Activated T-cell treated with anti-CD3 and anti-CD28 coated beads for 24 hours (primary cell): ENCODE data around the gene CD300LB.
"Not testable (repeated sequence)": the region's sequence is repeated elsewhere in the genome, so short reads cannot be mapped to it uniquely, and the experiment has no call there.

Source experiments
- DNase-seq: peaks from one replicate; pipeline ENCODE4 v3.0.0-alpha.2; 2020; ENCODE audit warnings: low read depth

Gene CD300LB

GRCh38 chr17:74524653-74525464, 6.4 kb downstream of the CD300LB start:
- no peak for DNase-seq

GRCh38 chr17:74523308-74523707, 8.0 kb downstream of the CD300LB start:
- DNase-seq, result no peak

GRCh38 chr17:74522381-74523105, 8.7 kb downstream of the CD300LB start:
- DNase-seq, result no peak

- no peak for DNase-seq
Observed at GRCh38 chr17:74521701-74522201, 9.5 kb downstream of the CD300LB start.

- no peak for DNase-seq
Observed at GRCh38 chr17:74520790-74521480, 10.3 kb downstream of the CD300LB start.

GRCh38 chr17:74520016-74520434, 11.2 kb downstream of the CD300LB start:
- DNase-seq, result no peak

GRCh38 chr17:74518413-74518981, 12.8 kb downstream of the CD300LB start:
- not testable (repeated sequence) for DNase-seq

GRCh38 chr17:74516561-74517328, 14.5 kb downstream of the CD300LB start:
- DNase-seq, result no peak

GRCh38 chr17:74515941-74516340, 15.3 kb downstream of the CD300LB start:
- no peak for DNase-seq

GRCh38 chr17:74514632-74515334, 16.5 kb downstream of the CD300LB start:
- no peak for DNase-seq

GRCh38 chr17:74513987-74514631, 17.2 kb downstream of the CD300LB start:
- no peak for DNase-seq

GRCh38 chr17:74512624-74513091, 18.6 kb downstream of the CD300LB start:
- peak; percentile 23 for DNase-seq

- DNase-seq, result no peak
Observed at GRCh38 chr17:74512036-74512435, 19.2 kb downstream of the CD300LB start.

GRCh38 chr17:74508156-74508555, 23.1 kb downstream of the CD300LB start:
- no peak for DNase-seq

- DNase-seq, result not testable (repeated sequence)
Observed at GRCh38 chr17:74503949-74504348, 27.3 kb downstream of the CD300LB start.

GRCh38 chr17:74502861-74503260, 28.4 kb downstream of the CD300LB start:
- DNase-seq, result no peak

GRCh38 chr17:74499992-74500391, 31.3 kb downstream of the CD300LB start:
- no peak for DNase-seq

GRCh38 chr17:74497471-74497870, 33.8 kb downstream of the CD300LB start:
- no peak for DNase-seq

GRCh38 chr17:74493331-74493833, 37.9 kb downstream of the CD300LB start:
- DNase-seq, result peak; percentile 59

GRCh38 chr17:74491626-74492025, 39.6 kb downstream of the CD300LB start:
- no peak for DNase-seq
